H1 (cell line): ENCODE results near the gene DFFB. TPM values are rescaled to one million over a fixed set of nuclear protein-coding genes. Genes with fewer than 3 reads are reported as not detected.
A peak's percentile ranks its signal among the peaks of the same experiment; 100 is the strongest.

Source experiments
- CTCF ChIA-PET: fragments of 300-600 bp; sonication (Branson Sonifier 250); formaldehyde crosslinking; loops from one replicate; lab custom pipeline; 2021; ENCODE audit not compliant: partially characterized antibody; lab: Charles Lee
- POLR2A ChIA-PET: fragments of 300-600 bp; sonication (Branson Sonifier 250); formaldehyde crosslinking; loops from one replicate; lab custom pipeline; 2021; ENCODE audit warnings: inconsistent platforms; ENCODE audit not compliant: partially characterized antibody; lab: Charles Lee
- DNase-seq, 2 experiments: peaks; one replicate each; pipeline versions ENCODE4 v3.0.0 to v3.0.0-alpha.2; 2010 to 2022; ENCODE audit warnings: low spot score in 2 of 2, low read depth in 1 of 2, mixed read lengths in 1 of 2
- FAIRE-seq: peaks from 2 replicates; lab custom pipeline; 2011; peaks lifted over from hg19 to GRCh38; lab: Jason Lieb, UNC
- H2AFZ ChIP-seq: 2 replicates; pipeline ENCODE4 v1.8.1; 2012; ENCODE audit warnings: low read length, inconsistent platforms
- H2AK5ac ChIP-seq: 2 replicates; pipeline ENCODE4 v1.6.1; 2013; ENCODE audit warnings: low read depth, low read length
- H2BK120ac ChIP-seq: replicated peaks from 2 replicates; pipeline ENCODE3; 2013; ENCODE audit warnings: low read depth, low read length, inconsistent platforms
- H2BK12ac ChIP-seq: 2 replicates; pipeline ENCODE4 v1.6.1; 2013; ENCODE audit warnings: low read depth, low read length
- H2BK15ac ChIP-seq: 2 replicates; pipeline ENCODE4 v1.6.1; 2013; ENCODE audit warnings: low read length
- H2BK20ac ChIP-seq: 2 replicates; pipeline ENCODE4 v1.6.1; 2013; ENCODE audit warnings: low read length
- H2BK5ac ChIP-seq: 2 replicates; pipeline ENCODE4 v1.6.1; 2013; ENCODE audit warnings: low read depth, low read length
- H3K14ac ChIP-seq: 2 replicates; pipeline ENCODE4 v1.6.1; 2013; ENCODE audit warnings: inconsistent platforms; ENCODE audit not compliant: insufficient read length
- H3K18ac ChIP-seq: 2 replicates; pipeline ENCODE4 v1.6.1; 2013; ENCODE audit warnings: low read length; ENCODE audit errors: extremely low read depth
- H3K23ac ChIP-seq: 2 replicates; pipeline ENCODE4 v1.6.1; 2013; ENCODE audit warnings: inconsistent platforms; ENCODE audit not compliant: insufficient read length
- H3K23me2 ChIP-seq: 2 replicates; pipeline ENCODE4 v1.6.1; 2013; ENCODE audit warnings: low read depth, low read length
- H3K27ac ChIP-seq: 2 replicates; pipeline ENCODE4 v1.6.1; 2011; ENCODE audit warnings: low read depth, low read length, inconsistent platforms
- H3K27me3 ChIP-seq, 4 experiments: replicated peaks in 1 of 4; 1 replicate in 1 of 4; 2 replicates in 3 of 4; pipeline versions ENCODE4 v1.6.1 to v1.8.1; 2011 to 2013; ENCODE audit warnings: low read length in 3 of 4, mild to moderate bottlenecking in 3 of 4, inconsistent platforms in 2 of 4, mixed read lengths in 2 of 4, moderate library complexity in 1 of 4; ENCODE audit not compliant: control insufficient read depth in 3 of 4, insufficient read depth in 3 of 4; ENCODE audit errors: extremely low read depth in 1 of 4
- H3K36me3 ChIP-seq, 4 experiments: 2 replicates each; pipeline versions ENCODE4 v1.6.1 to v1.8.1; 2011 to 2013; ENCODE audit warnings: mild to moderate bottlenecking in 4 of 4, low read length in 3 of 4, moderate library complexity in 2 of 4, control low read depth in 1 of 4, inconsistent platforms in 1 of 4; ENCODE audit not compliant: insufficient read depth in 4 of 4, control insufficient read depth in 2 of 4
- H3K4ac ChIP-seq: replicated peaks from 2 replicates; pipeline ENCODE3; 2013; ENCODE audit warnings: low read length, low read depth, mixed read lengths, inconsistent platforms; ENCODE audit not compliant: insufficient read length
- H3K4me1 ChIP-seq, 4 experiments: replicated peaks in 1 of 4; 1 replicate in 1 of 4; 2 replicates in 3 of 4; pipeline versions ENCODE4 v1.6.1 to v1.8.1; 2011 to 2013; ENCODE audit warnings: low read length in 3 of 4, inconsistent platforms in 2 of 4, mixed read lengths in 1 of 4; ENCODE audit not compliant: insufficient read depth in 4 of 4, control insufficient read depth in 3 of 4
- H3K4me2 ChIP-seq, 2 experiments: 2 replicates each; pipeline versions ENCODE4 v1.6.1 to v1.8.1; 2011 to 2013; ENCODE audit warnings: low read depth in 2 of 2, low read length in 2 of 2, control low read depth in 1 of 2, inconsistent platforms in 1 of 2, mild to moderate bottlenecking in 1 of 2; ENCODE audit not compliant: insufficient read depth in 1 of 2
- H3K4me3 ChIP-seq, 4 experiments: fragments of 200-600, 300-600 bp in 1 of 4; sonication (generic), shearing (Covaris generic), sonication (Bioruptor Twin) in 1 of 4; 2 replicates each; pipeline versions ENCODE4 v1.5.1 to v1.8.1; 2011 to 2016; ENCODE audit warnings: low read length in 4 of 4, low read depth in 3 of 4, control low read depth in 2 of 4, inconsistent platforms in 2 of 4, mild to moderate bottlenecking in 2 of 4, mixed read lengths in 1 of 4, moderate library complexity in 1 of 4; ENCODE audit not compliant: insufficient read depth in 2 of 4; ENCODE audit errors: extremely low read depth in 1 of 4
- H3K56ac ChIP-seq: replicated peaks from 2 replicates; pipeline ENCODE3; 2013; ENCODE audit warnings: low read depth, mild to moderate bottlenecking, mixed read lengths, low read length, inconsistent platforms; ENCODE audit not compliant: insufficient read length
- H3K79me1 ChIP-seq: 2 replicates; pipeline ENCODE4 v1.6.1; 2013; ENCODE audit warnings: low read depth, low read length, control low read depth
- H3K79me2 ChIP-seq, 2 experiments: 2 replicates each; pipeline versions ENCODE4 v1.6.1 to v1.8.1; 2012 to 2013; ENCODE audit warnings: low read length in 2 of 2, mild to moderate bottlenecking in 2 of 2, inconsistent platforms in 1 of 2; ENCODE audit not compliant: insufficient read depth in 2 of 2, control insufficient read depth in 1 of 2
- H3K9ac ChIP-seq, 4 experiments: replicated peaks in 1 of 4; 1 replicate in 1 of 4; 2 replicates in 3 of 4; pipeline versions ENCODE4 v1.6.1 to v1.8.1; 2011 to 2013; ENCODE audit warnings: low read depth in 3 of 4, low read length in 3 of 4, control low read depth in 2 of 4, mild to moderate bottlenecking in 2 of 4, moderate library complexity in 2 of 4, inconsistent platforms in 1 of 4; ENCODE audit errors: extremely low read depth in 1 of 4
- H3K9me3 ChIP-seq, 2 experiments: 2 replicates each; pipeline versions ENCODE4 v1.6.1 to v1.8.1; 2012 to 2013; ENCODE audit warnings: mild to moderate bottlenecking in 2 of 2, moderate library complexity in 2 of 2, control low read depth in 1 of 2, inconsistent platforms in 1 of 2, low read depth in 1 of 2, low read length in 1 of 2, mixed read lengths in 1 of 2; ENCODE audit not compliant: insufficient read depth in 2 of 2
- H4K20me1 ChIP-seq, 2 experiments: replicated peaks in 1 of 2; 2 replicates each; pipeline versions ENCODE3 to v1.8.1; 2011 to 2013; ENCODE audit warnings: inconsistent platforms in 2 of 2, low read length in 2 of 2, mild to moderate bottlenecking in 1 of 2; ENCODE audit not compliant: insufficient read depth in 2 of 2, control insufficient read depth in 1 of 2
- H4K5ac ChIP-seq: 2 replicates; pipeline ENCODE4 v1.6.1; 2013; ENCODE audit warnings: low read length, low read depth, mixed read lengths, inconsistent platforms; ENCODE audit not compliant: insufficient read length
- H4K8ac ChIP-seq: 2 replicates; pipeline ENCODE4 v1.8.0; 2013; ENCODE audit warnings: mild to moderate bottlenecking, moderate library complexity, low read length, inconsistent platforms; ENCODE audit not compliant: insufficient read depth; ENCODE audit errors: extremely low read depth
- H4K91ac ChIP-seq: replicated peaks from 2 replicates; pipeline ENCODE3; 2013; ENCODE audit warnings: low read length, mixed read lengths, inconsistent platforms; ENCODE audit not compliant: insufficient read length
- BACH1 ChIP-seq: IDR thresholded peaks from 2 replicates; pipeline ENCODE4 v1.6.1; 2012; ENCODE audit warnings: low read length, improper control_type of control experiment
- BCL11A ChIP-seq, 2 experiments: IDR thresholded peaks; one replicate each; pipeline ENCODE4 v1.6.1; 2011; ENCODE audit warnings: low read depth in 2 of 2, low read length in 2 of 2, mild to moderate bottlenecking in 2 of 2
- FOSL1 ChIP-seq: IDR thresholded peaks from 2 replicates; pipeline ENCODE4 v1.6.1; 2011; ENCODE audit warnings: mild to moderate bottlenecking, low read depth, low read length, moderate library complexity; ENCODE audit not compliant: insufficient read depth
- JUN ChIP-seq: IDR thresholded peaks from 2 replicates; pipeline ENCODE4 v1.6.1; 2011; ENCODE audit warnings: low read depth, mild to moderate bottlenecking, improper control_type of control experiment, low read length
- KDM5A ChIP-seq: fragments of 200-600 bp; IDR thresholded peaks from 2 replicates; pipeline ENCODE4 v1.7.1; 2012; ENCODE audit warnings: mild to moderate bottlenecking, low read length, inconsistent platforms, mixed read lengths
- POLR2AphosphoS5 ChIP-seq: IDR thresholded peaks from 2 replicates; pipeline ENCODE4 v1.6.1; 2011; ENCODE audit warnings: low read depth, low read length
- ZNF274 ChIP-seq: IDR thresholded peaks from 2 replicates; pipeline ENCODE4 v1.7.0; 2012; ENCODE audit warnings: low read length, borderline replicate concordance; ENCODE audit errors: extremely low read depth
- WGBS, 2 experiments: shearing (Covaris generic) in 1 of 2; methylation state at CpG; one replicate each; pipeline versions ENCODE4 v1.1.6 to v1.1.7; 2013 to 2015; ENCODE audit warnings: low lambda C conversion rate in 2 of 2, mixed read lengths in 2 of 2, inconsistent platforms in 1 of 2, low coverage in 1 of 2, missing lambda C conversion rate in 1 of 2; ENCODE audit not compliant: insufficient replicate concordance in 2 of 2, insufficient coverage in 1 of 2, insufficient read length in 1 of 2; ENCODE audit errors: extremely low coverage in 1 of 2, missing lambda C conversion rate in 1 of 2; 5-methylcytosine and 5-hydroxymethylcytosine counted together
- polyA plus RNA-seq, 7 experiments: library from polyadenylated mRNA; depleted of rRNA in 3 of 7; stranded (reverse) in 5 of 7; unstranded in 2 of 7; fragments of >200 nt in 5 of 7; fragments of 200-250 nt in 2 of 7; gene quantifications; 1 replicate in 5 of 7; 2 replicates in 1 of 7; 4 replicates in 1 of 7; pipeline versions ENCODE4 v1.2.1 to v1.2.3, GENCODE V29; 2011 to 2013; ENCODE audit warnings: missing spikeins in 2 of 7, mixed read lengths in 2 of 7
- total RNA-seq: library from RNA; stranded (reverse); fragmentation: NEBNext Ultra II Directional; extraction: Animal tissue kit (Norgen Biotek cat#: 25700); gene quantifications from 2 replicates; pipeline ENCODE4 v1.2.1, GENCODE V29; 2021

Gene DFFB
- total and polyA plus RNA-seq, 2 of the 8 experiments (the other 6 are each of a cell fraction or from before 2014, with no cell fraction given): 8.6 to 11.9 TPM

DNA sequence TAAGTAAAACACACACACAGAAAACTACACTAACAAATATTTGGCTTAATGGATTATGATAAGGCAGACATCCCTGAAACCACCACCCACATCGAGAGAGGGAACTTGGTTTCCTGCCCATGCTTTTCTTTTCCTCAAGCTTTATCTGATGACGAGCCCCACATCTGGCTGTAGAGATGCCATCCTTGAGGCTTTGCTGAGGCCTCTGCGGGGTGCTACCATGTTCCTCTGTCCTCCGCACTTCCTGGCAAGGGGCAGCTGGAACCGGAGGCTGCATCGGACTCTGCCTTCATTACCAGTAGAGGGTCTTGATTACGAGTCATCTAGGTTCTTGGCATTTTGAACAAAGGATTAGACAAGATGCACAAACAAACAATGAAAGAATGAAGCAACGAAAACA, 64.5 kb downstream of the DFFB start:
- CTCF ChIA-PET: no interaction called here
- H2BK15ac ChIP-seq: no peak overlapping the region
- no peak for TF ChIP-seq BCL11A (IDR thresholded peaks at IDR 0.05; ENCODE audit: low read depth in 2 of 2, low read length in 2 of 2)
- TF ChIP-seq FOSL1: no peak
- no peak for TF ChIP-seq POLR2AphosphoS5
- no peak for TF ChIP-seq JUN
- no peak for TF ChIP-seq ZNF274
- no peak for TF ChIP-seq BACH1
- TF ChIP-seq KDM5A: no peak
- H3K56ac ChIP-seq: no peak overlapping the region
- H3K27ac ChIP-seq: no peak overlapping the region
- no peak overlapping the region for H4K91ac ChIP-seq
- H3K23ac ChIP-seq: no peak overlapping the region
- DNase-seq (no peak), FAIRE-seq (no peak)
- no peak overlapping the region for H4K8ac ChIP-seq
- H2BK5ac ChIP-seq: no peak overlapping the region
- H3K9ac ChIP-seq: no peak overlapping the region
- H4K20me1 ChIP-seq: no peaks in the 10 kb centered on the region
- no peak overlapping the region for H3K14ac ChIP-seq
- no peak overlapping the region for H4K5ac ChIP-seq
- peaks cover 3% of the 10 kb centered on the region; the same call in 1 of the 2 replicates for H3K23me2 ChIP-seq
- H3K9me3 ChIP-seq: peaks cover 4% of the 10 kb centered on the region in 2 experiments; a peak in 2 of 4 replicates
- H3K4ac ChIP-seq: no peak overlapping the region
- 95% methylated on average over 8 of the region's 8 CpGs; no CpG with 5 or more reads in 1 of the 2 experiments for WGBS, 2 experiments
- no peak overlapping the region for H3K18ac ChIP-seq
- peak overlapping the region; percentile 60; the same call in 1 of the 2 replicates for H2BK12ac ChIP-seq
- H3K79me2 ChIP-seq: no peaks in the 10 kb centered on the region
- H2BK120ac ChIP-seq: no peak overlapping the region
- no peak overlapping the region for H2BK20ac ChIP-seq
- peaks cover 0 to 3% (median 0%) of the 10 kb centered on the region in 4 experiments; a peak in 2 of 7 replicates for H3K4me1 ChIP-seq
- H2AK5ac ChIP-seq: no peak overlapping the region
- H3K36me3 ChIP-seq: no peaks in the 10 kb centered on the region
- no peak overlapping the region for H3K4me2 ChIP-seq
- H3K27me3 ChIP-seq: no peaks in the 10 kb centered on the region
- POLR2A ChIA-PET: no interaction called here
- H3K4me3 ChIP-seq: no peak overlapping the region
- no peak overlapping the region for H2AFZ ChIP-seq
- no peaks in the 10 kb centered on the region for H3K79me1 ChIP-seq
